ENCODE measurements around the gene STRN3.
"Not testable (repeated sequence)": the region's sequence is repeated elsewhere in the genome, so short reads cannot be mapped to it uniquely, and the experiment has no call there.

The STRN3 gene, protein sequence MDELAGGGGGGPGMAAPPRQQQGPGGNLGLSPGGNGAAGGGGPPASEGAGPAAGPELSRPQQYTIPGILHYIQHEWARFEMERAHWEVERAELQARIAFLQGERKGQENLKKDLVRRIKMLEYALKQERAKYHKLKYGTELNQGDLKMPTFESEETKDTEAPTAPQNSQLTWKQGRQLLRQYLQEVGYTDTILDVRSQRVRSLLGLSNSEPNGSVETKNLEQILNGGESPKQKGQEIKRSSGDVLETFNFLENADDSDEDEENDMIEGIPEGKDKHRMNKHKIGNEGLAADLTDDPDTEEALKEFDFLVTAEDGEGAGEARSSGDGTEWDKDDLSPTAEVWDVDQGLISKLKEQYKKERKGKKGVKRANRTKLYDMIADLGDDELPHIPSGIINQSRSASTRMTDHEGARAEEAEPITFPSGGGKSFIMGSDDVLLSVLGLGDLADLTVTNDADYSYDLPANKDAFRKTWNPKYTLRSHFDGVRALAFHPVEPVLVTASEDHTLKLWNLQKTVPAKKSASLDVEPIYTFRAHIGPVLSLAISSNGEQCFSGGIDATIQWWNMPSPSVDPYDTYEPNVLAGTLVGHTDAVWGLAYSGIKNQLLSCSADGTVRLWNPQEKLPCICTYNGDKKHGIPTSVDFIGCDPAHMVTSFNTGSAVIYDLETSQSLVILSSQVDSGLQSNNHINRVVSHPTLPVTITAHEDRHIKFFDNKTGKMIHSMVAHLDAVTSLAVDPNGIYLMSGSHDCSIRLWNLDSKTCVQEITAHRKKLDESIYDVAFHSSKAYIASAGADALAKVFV

DNA sequence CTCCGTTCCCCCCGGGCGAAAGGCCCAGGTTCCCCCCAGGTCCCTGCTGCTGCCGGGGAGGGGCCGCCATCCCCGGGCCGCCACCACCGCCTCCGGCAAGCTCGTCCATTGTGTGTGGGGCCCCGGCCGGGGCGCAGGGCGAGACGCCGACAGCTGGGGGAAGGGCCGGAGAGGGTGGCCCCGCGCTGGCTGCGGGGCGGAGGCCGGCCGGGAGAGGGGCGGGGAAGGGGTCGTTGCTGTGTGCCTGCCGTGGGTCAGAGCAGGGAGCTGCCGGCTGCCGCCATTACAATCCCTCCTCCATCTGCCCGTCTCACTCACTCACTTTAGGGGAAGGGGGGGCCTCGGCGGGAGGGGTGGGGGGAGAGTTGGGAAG is at the start of gene STRN3:
TSS of gene STRN3 (minus strand) at position 303 of the 373 bp plus-strand sequence. CDS start at position 109, 194 bp downstream.
- DNase-seq = no peak

DNA sequence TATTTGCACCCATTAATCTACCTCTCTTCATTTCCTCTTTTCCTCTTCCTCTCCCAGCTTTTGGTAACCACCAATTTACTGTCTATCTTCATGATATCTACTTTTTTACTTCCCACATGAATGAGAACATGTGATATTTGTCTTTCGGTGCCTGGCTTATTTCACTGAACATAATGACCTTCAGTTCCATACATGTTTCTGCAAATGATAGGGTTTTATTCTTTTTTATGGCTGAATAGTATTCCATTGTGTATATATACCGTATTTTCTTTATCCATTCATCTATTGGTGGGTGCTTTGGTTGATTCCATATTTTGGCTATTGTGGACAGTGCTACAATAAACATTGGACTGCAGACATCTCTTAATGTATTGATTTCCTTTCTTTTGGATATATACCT is 49.0 kb upstream of the STRN3 start:
- DNase-seq = no peak

DNA sequence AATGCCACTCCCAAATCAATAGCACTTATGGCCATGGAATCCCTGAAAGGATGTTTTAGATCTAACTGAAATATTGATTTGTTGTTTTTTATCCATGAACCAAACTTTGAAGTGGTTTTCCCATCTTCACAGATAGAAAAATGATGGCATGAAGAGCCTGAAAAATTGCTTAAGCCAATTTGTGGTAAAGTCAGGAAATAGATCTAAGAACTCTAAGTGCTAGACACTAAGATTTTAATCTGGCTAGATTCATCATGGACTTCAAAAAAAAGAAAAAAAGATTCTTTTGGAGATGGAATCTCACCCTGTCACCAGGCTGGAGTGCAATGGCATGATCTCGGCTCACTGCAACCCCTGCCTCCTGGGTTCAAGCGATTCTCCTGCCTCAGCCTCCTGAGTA is 45.0 kb upstream of the STRN3 start:
- DNase-seq = no peak

DNA sequence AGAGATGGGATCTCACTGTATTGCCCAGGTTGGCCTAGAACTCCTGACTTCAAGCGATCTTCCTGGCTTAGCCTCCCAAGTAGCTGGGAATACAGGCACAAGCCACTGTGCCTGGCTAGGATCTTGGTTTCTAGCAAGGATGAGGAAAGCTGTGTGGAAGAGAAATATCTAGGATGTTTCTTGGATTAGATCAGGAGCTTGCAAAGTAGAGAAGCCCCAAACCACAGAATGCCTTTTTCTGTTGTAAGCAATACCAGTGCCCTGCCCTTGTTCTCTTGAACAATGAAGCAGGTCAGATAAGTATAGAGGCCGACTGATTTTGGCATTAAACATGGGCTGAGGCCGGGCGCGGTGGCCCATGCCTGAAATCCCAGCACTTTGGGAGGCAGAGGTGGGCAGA is 44.3 kb upstream of the STRN3 start:
- no peak for DNase-seq

DNA sequence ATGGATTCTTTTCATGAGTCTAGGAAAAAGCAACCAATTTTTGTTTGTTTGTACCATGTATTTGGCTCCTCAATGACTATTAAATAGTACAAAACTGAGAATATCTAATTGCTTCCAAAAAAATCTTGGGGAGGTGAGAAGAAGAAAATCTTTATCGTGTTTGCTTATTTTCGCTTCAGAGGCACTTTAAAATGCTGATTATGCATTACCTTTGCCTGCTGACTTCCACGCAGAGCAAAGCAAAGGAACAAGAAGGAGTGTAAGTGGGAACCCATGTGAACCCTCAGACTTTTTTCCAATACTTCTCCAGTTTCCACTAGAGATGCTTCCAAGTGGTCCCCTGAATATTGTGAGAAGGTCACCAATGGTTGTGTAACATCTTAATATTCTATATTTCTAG is 43.2 kb upstream of the STRN3 start:
- DNase-seq = no peak

DNA sequence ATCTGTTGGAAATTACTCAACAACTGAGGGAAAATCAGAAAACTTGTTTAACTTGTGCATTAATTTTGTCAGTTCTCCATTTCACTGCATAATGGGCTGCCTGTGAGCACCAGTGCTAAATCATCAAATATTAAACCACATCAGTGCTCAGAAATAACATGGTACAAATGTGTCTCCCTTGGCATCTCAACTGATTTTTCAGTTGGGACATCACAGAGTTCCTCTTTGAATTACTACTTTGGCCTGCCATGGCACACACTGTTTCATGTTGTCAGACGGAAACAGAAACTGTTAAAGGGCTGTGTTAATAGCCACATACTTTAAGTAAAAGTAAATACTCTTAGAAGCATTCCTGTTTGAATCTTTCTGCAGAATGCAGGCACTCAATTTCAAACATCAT is 42.1 kb upstream of the STRN3 start:
- no peak for DNase-seq

DNA sequence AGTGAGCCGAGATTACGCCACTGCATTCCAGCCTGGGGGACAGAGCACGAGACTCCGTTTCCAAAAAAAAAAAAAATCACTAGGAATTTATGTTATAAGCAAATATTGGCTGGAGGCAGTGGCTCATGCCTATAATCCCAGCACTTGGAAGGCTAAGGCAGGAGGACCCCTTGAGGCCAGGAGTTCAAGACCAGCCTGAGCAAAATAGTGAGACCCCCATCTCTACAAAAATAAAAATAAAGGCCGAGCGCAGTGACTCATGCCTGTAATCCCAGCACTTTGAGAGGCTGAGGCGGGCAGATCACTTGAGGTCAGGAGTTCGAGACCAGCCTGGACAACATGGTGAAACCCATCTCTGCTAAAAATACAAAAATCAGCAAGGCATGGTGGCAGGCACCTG is 36.7 kb upstream of the STRN3 start:
- DNase-seq = not testable (repeated sequence)

DNA sequence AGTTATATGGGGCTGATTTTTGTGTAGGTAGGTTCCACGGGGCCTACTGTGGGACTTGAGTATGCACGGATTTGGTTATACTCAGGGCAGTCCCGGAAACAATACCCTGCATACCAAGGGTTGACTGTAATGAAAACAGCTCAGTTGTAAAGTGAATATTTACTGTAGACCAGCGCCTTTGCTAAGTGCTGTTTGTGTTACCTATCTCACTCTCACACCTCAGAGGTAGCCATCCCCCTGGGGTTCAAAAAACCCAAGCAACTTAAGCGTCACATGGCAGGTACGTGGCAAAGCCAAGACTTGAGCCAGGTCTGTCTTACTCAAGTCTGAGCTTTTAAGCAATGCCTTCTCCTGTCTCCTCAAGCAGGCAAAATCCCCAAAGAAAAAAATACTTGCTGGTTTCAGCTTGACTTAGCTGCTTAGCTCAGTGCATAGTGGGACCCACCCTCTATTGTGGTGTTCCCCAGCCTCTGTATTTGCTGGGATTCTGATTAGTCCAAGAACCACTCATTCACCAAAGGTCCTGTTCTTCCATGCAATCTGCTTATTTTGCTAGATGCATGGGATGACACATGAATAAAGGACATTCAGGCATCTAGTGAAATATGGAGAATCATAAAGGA is 34.2 kb upstream of the STRN3 start:
- no peak for DNase-seq

DNA sequence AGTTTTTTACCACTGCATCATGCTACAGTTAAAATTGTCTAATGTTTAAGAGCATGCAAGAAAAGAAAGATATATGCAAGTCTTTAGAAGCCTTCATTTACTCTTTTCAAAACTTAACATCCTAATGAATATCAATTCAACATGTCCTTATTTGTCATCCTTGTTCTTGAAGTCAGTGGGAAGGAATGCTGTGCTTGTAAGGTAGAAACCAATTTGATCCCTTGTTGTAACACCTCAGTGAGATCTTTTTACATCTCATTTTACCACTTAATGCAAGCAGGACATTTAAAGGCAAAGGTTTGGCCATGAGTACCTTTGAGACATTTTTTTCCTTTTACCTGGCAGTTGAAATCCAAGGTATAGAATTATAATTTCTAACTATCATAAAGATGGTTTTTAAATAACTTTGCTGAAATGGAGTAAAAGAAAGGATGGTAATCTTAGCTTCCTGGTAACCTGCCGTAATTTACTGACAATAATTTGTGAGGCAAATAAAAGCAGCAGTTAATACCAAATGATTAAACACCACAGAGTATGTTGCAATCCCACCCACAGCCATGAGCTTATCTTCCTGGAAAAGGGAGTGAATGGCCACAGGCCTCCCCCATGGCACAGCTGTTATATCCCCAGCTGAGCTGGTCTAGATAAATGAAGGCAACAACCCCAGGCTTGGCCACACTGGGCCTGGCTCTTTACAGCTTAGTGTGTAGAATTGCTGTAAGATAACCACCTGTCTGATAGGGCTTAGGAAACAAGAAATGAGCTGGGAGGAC is 33.2 kb upstream of the STRN3 start:
- no peak for DNase-seq

DNA sequence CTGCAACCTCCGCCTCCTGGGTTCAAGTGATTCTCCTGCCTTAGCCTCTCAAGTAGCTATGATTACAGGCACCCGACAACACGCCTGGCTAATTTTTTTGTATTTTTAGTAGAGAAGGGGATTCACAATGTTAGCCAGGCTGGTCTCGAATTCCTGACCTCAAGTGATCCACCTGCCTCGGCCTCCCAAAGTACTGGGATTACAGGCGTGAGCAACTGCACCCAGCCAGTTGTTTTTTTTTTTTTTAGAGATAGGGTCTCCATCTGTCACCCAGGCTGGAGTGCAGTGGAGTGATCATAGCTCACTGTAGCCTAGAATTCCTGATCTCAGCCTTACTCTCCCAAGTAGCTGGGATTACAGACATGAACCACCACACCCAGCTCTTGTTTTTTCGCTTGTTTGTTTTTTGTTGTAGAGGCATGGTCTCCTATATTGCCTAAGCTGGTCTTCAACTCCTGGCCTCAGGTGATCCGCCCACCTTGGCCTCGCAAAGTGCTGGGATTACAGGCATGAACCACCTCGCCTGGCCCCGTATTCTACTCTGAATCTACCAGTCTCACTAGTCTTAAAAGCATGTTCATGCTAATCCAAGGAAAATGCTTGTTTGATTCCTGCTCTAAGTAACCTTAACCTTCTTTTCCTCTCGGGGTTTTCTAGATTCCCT is 31.7 kb upstream of the STRN3 start:
- no peak for DNase-seq

DNA sequence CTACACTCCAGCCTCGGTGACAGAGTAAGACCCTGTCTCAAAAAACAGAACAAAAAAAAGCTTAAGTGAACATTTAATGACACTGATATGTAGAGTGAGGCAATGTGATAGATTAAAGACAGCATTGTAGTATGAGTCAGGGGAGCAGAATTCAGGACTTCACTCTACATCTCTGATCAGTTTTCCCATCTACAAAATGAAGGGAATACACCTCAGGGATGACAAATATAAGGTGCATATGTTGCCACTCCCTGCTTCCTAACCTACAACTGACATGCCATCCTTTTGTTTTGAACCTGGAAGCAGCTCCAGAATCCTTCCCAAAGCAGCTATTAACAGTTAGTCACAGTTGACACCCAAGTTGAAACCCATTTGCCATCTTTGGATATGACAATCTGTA is 30.9 kb upstream of the STRN3 start:
- no peak for DNase-seq

DNA sequence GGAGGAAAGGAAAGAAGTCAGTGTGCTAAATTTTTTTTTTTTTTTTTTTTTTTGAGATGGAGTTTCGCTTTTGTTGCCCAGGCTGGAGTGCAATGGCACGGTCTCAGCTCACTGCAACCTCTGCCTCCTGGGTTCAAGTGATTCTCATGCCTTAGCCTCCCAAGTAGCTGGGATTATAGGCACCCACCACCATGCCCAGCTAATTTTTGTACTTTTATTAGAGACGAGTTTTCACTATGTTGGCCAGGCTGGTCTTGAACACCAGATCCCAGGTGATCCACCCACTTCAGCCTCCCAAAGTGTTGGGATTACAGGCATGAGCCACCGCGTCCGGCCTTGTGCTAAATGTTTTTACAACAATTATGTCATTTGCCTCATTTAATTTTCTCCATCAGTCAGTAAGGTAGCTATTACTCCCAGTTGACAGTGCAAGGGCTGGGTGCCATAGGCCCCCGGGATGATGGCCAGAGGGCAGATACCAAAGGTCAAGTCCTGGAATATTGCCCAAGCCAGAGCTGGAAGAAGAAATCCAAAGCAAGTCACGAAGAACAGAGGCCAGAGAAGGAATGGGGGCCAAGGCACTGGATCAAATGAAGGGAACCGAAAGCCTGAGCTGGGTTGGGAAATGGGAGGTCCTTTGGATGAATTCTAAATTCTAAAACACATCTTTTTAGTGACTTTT is 26.9 kb upstream of the STRN3 start:
- not testable (repeated sequence) for DNase-seq

DNA sequence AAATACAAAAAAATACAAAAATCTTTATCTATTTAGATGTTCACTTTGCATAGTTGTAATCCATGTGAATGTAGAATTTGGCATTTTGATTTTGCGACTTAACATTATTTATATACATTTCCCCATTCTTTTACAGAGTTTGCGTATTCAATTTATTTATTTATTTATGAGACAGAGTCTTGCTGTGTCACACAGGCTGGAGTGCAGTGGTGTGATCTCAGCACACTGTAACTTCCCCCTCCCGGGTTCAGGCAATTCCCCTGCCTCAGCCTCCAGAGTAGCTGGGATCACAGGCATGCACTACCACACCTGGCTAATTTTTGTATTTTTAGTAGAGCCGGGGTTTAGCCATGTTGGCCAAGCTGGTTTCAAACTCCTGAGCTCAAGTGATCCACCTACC is 25.3 kb upstream of the STRN3 start:
- no peak for DNase-seq

DNA sequence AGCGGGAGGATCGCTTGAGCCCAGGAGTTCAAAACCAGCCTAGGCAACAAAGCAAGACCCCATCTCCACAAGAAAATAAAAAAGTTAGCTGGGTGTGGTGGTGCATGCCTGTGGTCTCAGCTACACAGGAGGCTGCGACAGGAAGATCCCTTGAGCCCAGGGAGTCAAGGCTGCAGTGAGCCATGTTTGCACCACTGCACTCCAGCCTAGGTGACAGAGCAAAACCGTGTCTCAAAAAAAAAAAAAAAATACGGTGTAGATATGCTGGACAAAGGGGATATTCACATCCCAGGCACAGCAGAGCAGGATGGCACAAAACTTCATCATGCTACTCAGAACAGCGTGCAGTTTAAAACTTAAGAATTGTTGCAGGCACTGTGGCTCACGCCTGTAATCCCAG is 24.8 kb upstream of the STRN3 start:
- DNase-seq = no peak

DNA sequence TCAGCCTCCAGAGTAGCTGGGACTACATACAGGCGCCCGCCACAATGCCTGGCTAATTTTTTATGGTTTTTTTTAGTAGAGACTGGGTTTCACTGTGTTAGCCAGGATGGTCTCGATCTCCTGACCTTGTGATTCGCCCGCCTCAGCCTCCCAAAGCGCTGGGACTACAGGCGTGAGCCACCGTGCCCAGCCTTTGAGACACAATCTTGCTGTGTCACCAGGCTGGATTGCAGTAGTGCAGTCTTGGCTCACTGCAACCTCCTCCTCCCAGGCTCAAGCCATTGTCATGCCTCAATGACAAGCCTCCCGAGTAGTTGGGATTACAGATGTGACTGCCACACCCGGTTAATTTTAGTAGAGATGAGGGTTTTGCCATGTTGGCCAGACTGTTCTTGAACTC is 21.3 kb upstream of the STRN3 start:
- no peak for DNase-seq

DNA sequence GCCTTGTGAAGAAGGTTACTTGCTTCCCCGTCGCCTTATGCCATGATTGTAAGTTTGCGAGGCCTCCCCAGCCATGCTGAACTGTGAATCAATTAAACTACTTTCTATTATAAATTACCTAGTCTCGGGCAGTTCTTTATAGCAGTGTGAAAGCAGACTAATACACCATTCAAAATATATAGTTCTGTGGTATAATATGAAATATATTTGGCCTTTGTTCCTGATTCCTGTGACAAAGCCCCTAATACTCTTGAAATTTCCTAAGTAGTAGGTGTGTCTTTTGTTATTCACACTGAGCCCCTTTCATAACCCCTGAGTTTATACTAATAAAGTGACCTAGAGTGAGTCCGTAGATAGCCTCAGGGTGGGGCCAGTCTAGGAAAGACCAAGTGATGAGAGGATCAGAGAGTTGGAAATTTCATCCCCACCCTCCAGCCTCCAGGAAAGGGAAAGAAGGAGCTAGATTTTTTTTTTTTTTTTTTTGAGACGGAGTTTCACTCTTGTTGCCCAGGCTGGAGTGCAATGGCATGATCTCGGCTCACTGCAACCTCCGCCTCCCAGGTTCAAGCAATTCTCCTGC is 19.4 kb upstream of the STRN3 start:
- no peak for DNase-seq

DNA sequence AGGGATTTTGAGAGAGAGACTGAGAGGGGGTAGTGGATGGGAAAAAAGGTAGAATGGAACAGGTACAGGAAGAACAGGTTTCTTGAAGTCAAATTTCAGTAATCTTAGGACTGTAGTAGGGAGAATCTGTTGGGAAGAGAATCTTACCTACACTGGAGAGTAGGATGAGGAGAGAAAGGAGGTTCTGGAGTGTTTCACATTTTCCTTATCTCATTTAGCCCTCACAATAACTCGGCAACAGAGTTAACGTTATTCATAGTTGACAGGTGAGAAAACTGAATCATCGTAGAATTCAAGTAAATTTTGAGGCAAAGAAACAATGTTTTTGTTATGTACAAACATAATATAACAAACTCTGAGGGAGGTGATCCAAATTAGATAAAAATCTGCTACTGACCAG is 17.2 kb upstream of the STRN3 start:
- DNase-seq = no peak

DNA sequence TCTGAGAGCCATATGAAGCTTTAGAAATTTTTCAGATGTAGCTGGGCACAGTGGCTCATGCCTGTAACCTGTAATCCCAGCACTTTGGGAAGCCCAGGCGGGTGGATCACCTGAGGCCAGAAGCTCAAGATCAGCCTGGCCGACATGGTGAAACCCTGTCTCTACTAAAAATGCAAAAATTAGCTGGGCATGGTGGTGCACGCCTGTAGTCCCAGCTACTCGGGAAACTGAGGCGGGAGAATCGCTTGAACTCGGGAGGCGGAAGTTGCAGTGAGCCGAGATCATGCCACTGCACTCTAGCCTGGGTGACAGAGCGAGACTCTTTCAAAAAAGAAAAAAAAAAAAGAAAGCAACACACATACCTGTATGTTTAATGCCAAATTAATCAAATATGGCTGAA is 16.7 kb upstream of the STRN3 start:
- not testable (repeated sequence) for DNase-seq

DNA sequence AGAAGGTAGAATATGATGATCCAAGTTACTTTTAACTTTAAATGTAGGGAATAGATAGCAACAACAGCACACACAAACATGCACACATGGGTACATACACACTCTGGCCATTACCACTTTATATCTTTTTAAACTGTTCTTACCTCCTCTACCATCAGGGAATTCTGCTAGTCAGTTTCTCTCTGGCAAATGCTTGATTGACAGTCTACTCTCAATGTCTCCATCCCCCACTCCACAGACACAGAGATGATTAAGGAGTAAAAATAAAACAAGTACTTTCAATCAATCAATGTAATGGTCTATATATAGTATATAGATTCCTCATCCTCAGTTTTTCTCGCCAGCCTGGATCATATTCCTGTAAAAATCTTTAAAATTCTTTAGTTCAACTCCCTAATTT is 16.1 kb upstream of the STRN3 start:
- DNase-seq = no peak

DNA sequence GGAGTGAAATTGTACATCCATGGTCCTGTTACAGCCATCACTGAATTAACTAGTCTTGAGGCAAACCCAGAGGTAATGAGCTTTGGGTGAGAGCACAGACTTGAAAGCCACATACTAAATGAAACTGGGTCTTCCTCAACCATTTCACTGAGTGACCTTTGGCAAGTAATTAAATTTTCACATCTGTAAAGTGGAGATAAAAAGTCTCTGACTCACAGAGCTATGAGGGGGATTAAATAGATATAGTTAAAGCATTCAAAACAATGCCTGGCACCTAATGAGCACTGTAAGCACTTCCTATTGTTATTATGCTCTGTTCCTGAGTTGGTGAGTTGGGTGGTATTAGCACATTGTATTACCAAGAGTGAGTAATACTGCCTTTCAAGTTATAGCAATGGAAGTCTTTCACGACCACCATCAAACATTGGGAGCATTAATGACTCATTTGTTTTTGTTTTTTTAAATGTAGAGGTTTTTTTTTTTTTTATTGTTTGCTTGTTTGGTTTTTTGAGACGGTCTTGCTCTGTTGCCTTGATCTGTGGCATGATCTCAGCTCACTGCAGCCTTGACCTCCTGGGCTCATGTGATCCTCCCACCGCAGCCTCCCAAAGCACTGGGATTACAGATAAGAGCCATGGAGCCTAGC is 12.5 kb upstream of the STRN3 start:
- DNase-seq = no peak

DNA sequence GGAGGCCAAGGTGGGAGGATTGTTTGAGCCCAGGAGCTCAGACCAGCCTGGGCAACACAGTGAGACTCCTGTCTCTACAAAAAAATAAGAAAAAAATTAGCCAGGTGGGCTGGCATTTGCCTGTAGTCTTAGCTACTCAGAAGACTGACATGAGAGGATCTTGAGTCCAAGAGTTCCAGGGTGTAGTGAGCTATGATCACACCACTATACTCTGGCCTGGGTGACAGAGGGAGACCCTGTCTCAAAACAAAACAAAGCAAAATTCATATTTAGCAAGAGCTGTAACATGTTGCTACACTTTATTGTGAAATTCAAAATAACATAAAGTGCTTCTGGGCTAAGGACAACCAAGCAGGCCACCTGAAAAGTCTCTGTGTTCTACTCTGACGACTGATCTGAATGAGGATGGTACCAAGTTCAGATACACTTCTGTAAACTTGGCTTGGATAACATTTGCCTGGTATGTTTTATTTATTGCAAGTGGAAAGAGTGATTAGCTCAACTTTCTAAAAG is 11.6 kb upstream of the STRN3 start:
- no peak for DNase-seq
